Activated CD4-positive, alpha-beta T cell treated with anti-CD3 and anti-CD28 coated beads for 4 hours (primary cell): ENCODE data around the gene ANKK1.

Experiments
- DNase-seq, 2 donors: peaks; one replicate each; pipeline ENCODE4 v3.0.0-alpha.2; 2020

ANKK1 gene, protein sequence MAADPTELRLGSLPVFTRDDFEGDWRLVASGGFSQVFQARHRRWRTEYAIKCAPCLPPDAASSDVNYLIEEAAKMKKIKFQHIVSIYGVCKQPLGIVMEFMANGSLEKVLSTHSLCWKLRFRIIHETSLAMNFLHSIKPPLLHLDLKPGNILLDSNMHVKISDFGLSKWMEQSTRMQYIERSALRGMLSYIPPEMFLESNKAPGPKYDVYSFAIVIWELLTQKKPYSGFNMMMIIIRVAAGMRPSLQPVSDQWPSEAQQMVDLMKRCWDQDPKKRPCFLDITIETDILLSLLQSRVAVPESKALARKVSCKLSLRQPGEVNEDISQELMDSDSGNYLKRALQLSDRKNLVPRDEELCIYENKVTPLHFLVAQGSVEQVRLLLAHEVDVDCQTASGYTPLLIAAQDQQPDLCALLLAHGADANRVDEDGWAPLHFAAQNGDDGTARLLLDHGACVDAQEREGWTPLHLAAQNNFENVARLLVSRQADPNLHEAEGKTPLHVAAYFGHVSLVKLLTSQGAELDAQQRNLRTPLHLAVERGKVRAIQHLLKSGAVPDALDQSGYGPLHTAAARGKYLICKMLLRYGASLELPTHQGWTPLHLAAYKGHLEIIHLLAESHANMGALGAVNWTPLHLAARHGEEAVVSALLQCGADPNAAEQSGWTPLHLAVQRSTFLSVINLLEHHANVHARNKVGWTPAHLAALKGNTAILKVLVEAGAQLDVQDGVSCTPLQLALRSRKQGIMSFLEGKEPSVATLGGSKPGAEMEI

GRCh38 chr11:113387605-113388211, at the start of gene ANKK1:
Gene ANKK1, plus strand, starts transcription at chr11:113387779. Its CDS starts 106 bp downstream, at chr11:113387885.
- DNase-seq, result no peak

GRCh38 chr11:113338730-113339129, 48.8 kb upstream of the ANKK1 start:
- DNase-seq, result no peak

GRCh38 chr11:113339929-113340589, 47.5 kb upstream of the ANKK1 start:
- DNase-seq, result no peak

- no peak for DNase-seq
Measured at GRCh38 chr11:113341388-113342165, 46.0 kb upstream of the ANKK1 start.

GRCh38 chr11:113345978-113346377, 41.6 kb upstream of the ANKK1 start:
- no peak for DNase-seq

DNA sequence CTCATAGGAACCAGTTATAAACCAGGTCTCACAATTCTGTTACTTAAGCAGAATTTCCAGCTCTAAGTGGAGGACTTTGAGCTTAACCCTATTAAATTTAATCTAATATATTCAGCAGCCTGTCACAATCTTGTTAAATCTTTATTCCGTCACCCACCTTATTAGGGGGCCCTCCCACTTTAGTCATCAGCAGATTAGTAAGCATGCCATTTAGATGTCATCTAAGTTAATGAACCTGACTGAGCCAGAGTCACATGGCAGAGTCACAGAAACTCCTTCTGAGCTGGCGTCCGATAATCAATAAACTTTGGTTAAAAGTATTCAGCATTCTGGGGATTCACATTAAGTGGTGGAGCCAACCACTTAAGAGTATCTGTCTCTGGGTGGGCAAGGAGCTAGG, 38.1 kb upstream of the ANKK1 start:
- no peak for DNase-seq

- DNase-seq, result no peak
Measured at GRCh38 chr11:113350336-113351067, 37.1 kb upstream of the ANKK1 start.

GRCh38 chr11:113351068-113351450, 36.5 kb upstream of the ANKK1 start:
- DNase-seq, result no peak

DNA sequence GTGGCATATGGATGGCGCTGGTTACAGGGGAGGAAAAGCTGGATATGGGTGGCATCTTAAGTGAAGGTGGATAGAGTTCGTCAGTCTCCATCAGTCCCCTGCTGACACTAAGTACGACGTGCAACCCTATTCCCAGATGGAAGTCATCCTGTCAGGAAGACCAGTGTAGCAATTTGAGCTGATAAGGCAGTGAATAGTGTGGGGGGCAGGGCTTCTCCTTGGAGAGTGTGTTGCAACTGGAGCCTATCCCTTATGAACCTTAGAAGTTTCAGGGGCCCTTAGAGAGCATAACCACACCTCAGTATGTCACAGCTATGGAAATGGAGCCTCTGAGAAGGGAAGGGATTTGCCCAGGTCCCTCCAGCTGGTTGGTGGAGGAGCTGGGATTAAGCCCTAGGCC, 36.1 kb upstream of the ANKK1 start:
- DNase-seq, result no peak

- DNase-seq, result no peak
Measured at GRCh38 chr11:113356203-113356602, 31.4 kb upstream of the ANKK1 start.

DNA sequence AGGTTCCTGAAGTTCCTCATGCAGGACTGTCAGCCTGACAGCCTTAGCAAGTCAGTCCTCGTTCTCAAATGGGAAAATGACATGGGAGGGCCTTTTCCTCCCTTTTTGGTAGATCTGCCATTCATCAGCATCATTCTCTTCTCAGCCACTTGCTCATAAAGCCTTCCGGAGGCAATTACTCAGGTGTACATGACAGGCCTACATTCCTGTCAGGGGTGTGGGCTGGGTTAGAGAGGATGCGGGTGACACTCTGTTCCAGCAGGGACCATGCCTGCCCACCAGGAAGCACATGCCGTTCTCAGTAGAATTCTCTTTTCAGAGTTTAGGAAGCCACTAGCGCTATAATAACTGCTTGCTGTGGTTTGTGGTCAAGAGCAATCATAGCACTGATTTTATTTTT, 24.2 kb upstream of the ANKK1 start:
- no peak for DNase-seq

DNA sequence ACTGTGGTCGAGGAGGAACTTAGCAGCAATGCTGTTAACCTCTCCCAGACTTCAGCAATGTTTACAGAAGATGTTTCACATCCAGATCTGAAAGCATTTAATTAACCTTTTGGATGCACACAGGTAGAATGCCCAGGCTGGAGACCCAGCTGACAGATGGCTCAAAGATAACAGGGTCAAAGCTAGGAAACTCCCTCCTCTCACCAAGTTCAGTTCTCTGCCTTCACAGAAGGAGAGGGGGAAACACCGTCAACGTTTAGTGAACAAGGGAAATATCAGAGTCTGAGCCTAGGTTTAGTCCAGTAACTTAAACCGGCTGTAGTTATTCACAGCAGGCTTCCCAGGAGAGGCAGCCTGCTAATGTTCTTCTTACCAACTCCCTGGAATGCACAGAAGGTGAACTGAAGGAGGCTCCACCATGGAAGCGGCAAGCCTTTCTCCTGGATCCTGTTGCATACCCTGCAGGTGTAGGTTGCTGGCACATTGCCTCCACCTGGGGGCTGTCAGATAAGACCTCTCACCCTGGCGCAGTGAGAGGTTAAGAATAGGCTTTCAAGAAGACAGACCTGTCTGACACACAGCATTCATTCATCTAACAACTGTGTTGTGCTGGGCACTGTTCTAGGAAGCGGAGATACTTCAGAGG, 23.5 kb upstream of the ANKK1 start:
- DNase-seq, result no peak

DNA sequence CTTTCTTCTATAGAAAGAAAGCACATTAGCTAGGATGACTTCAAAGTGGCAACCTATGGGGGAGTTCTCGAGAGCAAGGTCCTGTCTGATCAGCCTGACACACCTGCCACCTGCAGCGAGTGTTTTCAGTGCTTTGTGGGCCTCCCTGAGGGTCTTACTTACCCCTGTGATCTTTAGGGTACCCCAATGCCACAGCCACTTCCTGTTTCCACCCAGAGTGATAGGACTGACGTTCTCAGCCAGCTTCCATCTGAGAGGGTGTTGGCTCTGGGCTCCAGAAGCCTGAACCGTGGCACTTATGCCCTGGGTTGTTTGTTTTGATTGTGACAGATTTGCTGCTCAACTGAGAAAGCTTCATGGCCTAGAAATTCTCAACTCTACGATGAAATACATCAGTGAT, 21.7 kb upstream of the ANKK1 start:
- no peak for DNase-seq

- no peak for DNase-seq
Measured at GRCh38 chr11:113369411-113369810, 18.2 kb upstream of the ANKK1 start.

GRCh38 chr11:113370634-113371033, 16.9 kb upstream of the ANKK1 start:
- DNase-seq, result no peak

DNA sequence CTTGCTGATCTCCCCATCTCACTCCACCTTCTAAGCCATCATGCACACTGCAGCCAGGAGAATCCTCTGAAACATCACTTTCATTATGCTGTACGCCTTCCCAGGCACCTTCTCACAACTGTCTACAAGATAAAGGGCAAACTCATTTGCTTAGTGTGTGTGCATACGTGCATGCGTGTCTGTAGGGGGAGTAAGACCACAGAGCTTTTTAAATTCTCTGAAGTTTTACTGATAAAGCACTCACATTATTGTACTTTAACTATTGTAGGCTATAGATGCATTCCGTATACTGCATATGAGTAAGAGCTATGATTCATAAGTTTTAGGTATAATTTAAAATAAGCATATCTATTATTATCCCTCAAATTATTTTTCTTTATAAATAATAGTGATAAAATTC, 15.3 kb upstream of the ANKK1 start:
- no peak for DNase-seq

DNA sequence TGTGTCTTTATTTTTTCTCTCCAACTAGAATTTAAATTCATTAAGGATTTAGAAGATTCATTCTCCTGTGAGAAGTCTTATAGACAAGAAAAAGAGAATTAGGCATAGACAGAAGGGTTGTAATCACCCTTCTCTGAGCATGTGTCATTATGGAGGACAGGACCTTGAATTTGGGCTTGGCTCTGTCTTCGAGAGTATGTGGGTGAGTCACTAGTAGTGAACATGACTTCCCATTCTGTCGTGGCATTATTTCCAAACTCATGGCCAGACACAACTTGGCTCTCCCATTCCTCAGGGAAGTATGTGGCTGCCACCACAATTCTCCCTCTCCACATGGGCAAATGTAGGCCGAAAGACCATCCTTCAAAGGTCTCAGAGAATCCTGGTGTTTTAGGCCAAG, 14.3 kb upstream of the ANKK1 start:
- DNase-seq, result no peak

- no peak for DNase-seq
Measured at GRCh38 chr11:113373981-113374560, 13.5 kb upstream of the ANKK1 start.

GRCh38 chr11:113375402-113375801, 12.2 kb upstream of the ANKK1 start:
- DNase-seq, result no peak

GRCh38 chr11:113376156-113376555, 11.4 kb upstream of the ANKK1 start:
- DNase-seq, result no peak
